HUES6 (cell line): ENCODE results near the gene BCAS1.

Experiments used
- H3K27ac ChIP-seq: 2 replicates; pipeline ENCODE4 v1.7.0; 2013; ENCODE audit warnings: low read depth, mild to moderate bottlenecking, low read length, inconsistent platforms
- H3K27me3 ChIP-seq: 2 replicates; pipeline ENCODE4 v1.6.1; 2013; ENCODE audit warnings: low read length; ENCODE audit not compliant: control insufficient read depth, insufficient read depth
- H3K36me3 ChIP-seq: 2 replicates; pipeline ENCODE4 v1.6.1; 2013; ENCODE audit warnings: low read length; ENCODE audit not compliant: control insufficient read depth, insufficient read depth
- H3K4me1 ChIP-seq: 2 replicates; pipeline ENCODE4 v1.6.1; 2013; ENCODE audit warnings: low read length; ENCODE audit not compliant: control insufficient read depth, insufficient read depth
- H3K4me3 ChIP-seq: 2 replicates; pipeline ENCODE4 v1.5.1; 2013; ENCODE audit warnings: low read depth, low read length
- H3K9ac ChIP-seq: one replicate; pipeline ENCODE4 v1.6.1; 2013; ENCODE audit warnings: mild to moderate bottlenecking, low read length
- H3K9me3 ChIP-seq: 2 replicates; pipeline ENCODE4 v1.6.1; 2013; ENCODE audit warnings: low read depth, low read length; ENCODE audit not compliant: control insufficient read depth, insufficient read depth

The BCAS1 gene

GRCh38 chr20:53921443-53921973 is 148.9 kb downstream of the BCAS1 start:
- no peak overlapping the region for H3K4me3 ChIP-seq
- no peaks in the 10 kb centered on the region for H3K27me3 ChIP-seq
- H3K4me1 ChIP-seq: peaks cover 36% of the 10 kb centered on the region
- 0 out of 2 replicates have a peak, but pooled peaks cover 3% of the 10 kb centered on the region for H3K9me3 ChIP-seq
- H3K9ac ChIP-seq: no peak overlapping the region
- H3K36me3 ChIP-seq: no peaks in the 10 kb centered on the region
- H3K27ac ChIP-seq: no peak overlapping the region

GRCh38 chr20:53920647-53921245 is 149.6 kb downstream of the BCAS1 start:
- Histone ChIP-seq H3K9ac (no peak overlapping the region), H3K27me3 (no peaks in the 10 kb centered on the region), H3K27ac (no peak overlapping the region), H3K4me3 (no peak overlapping the region), H3K36me3 (no peaks in the 10 kb centered on the region), H3K9me3 (0 out of 2 replicates have a peak, but pooled peaks cover 3% of the 10 kb centered on the region), H3K4me1 (peaks cover 37% of the 10 kb centered on the region)

GRCh38 chr20:53919886-53920285 is 150.5 kb downstream of the BCAS1 start:
- Histone ChIP-seq H3K4me3 (no peak overlapping the region), H3K4me1 (peaks cover 39% of the 10 kb centered on the region), H3K9ac (no peak overlapping the region), H3K9me3 (0 out of 2 replicates have a peak, but pooled peaks cover 3% of the 10 kb centered on the region), H3K36me3 (no peaks in the 10 kb centered on the region), H3K27ac (no peak overlapping the region), H3K27me3 (no peaks in the 10 kb centered on the region)

DNA sequence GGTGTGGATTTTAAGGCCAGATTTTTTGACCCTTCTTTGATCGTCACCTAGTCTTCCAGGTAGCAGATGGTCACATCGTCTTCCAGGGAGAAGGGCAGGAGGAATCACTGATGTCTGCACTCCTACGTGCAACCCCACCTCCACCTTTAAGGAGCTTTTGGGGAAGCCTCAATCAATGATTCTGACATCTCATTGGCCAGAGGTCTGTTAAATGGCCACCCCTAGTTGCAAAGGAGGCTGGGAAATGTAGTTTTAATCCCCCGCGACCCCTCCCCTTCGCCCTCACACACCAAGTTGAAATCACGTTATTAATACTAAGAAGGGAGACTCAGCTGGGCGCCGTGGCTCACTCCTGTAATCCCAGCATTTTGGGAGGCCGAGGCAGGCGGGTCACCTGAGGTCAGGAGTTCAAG is 151.4 kb downstream of the BCAS1 start:
- H3K27ac ChIP-seq: no peak overlapping the region
- H3K27me3 ChIP-seq: no peaks in the 10 kb centered on the region
- H3K4me1 ChIP-seq: peaks cover 48% of the 10 kb centered on the region
- H3K9ac ChIP-seq: peak overlapping the region; percentile 32
- H3K9me3 ChIP-seq: 0 out of 2 replicates have a peak, but pooled peaks cover 3% of the 10 kb centered on the region
- H3K4me3 ChIP-seq: peak overlapping the region; percentile 37
- no peaks in the 10 kb centered on the region for H3K36me3 ChIP-seq

- H3K27ac ChIP-seq: peak overlapping the region; percentile 11; the same call in 1 of the 2 replicates
- no peaks in the 10 kb centered on the region for H3K27me3 ChIP-seq
- 0 out of 2 replicates have a peak, but pooled peaks cover 2% of the 10 kb centered on the region for H3K9me3 ChIP-seq
- H3K9ac ChIP-seq: no peak overlapping the region
- H3K4me1 ChIP-seq: peaks cover 48% of the 10 kb centered on the region
- no peaks in the 10 kb centered on the region for H3K36me3 ChIP-seq
- no peak overlapping the region for H3K4me3 ChIP-seq
Measured at GRCh38 chr20:53918020-53918311, 152.4 kb downstream of the BCAS1 start.

GRCh38 chr20:53917145-53918019 is 153.0 kb downstream of the BCAS1 start:
- peak overlapping the region; percentile 11; the same call in 1 of the 2 replicates for H3K27ac ChIP-seq
- H3K36me3 ChIP-seq: no peaks in the 10 kb centered on the region
- H3K27me3 ChIP-seq: no peaks in the 10 kb centered on the region
- H3K4me1 ChIP-seq: peaks cover 48% of the 10 kb centered on the region
- H3K9me3 ChIP-seq: no peaks in the 10 kb centered on the region
- H3K4me3 ChIP-seq: no peak overlapping the region
- H3K9ac ChIP-seq: no peak overlapping the region

DNA sequence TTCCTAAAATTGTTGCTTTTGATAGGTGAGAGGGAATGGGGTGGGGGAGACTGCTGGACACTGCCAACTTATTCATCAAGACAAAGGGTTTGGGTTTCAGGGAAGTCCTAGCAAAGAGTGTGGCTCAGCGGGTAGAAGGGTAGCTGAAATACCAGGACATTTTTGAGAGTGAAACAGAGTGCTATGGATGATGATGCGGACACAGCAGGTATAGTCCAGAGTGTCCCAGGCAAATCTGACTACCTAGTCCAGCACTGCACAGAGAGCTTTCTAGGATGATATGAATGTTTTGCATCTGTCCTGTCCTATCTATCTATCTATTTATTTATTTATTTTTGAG is 154.3 kb downstream of the BCAS1 start:
- H3K27ac ChIP-seq: no peak overlapping the region
- peaks cover 4% of the 10 kb centered on the region; the same call in 1 of the 2 replicates for H3K9me3 ChIP-seq
- no peaks in the 10 kb centered on the region for H3K27me3 ChIP-seq
- H3K9ac ChIP-seq: no peak overlapping the region
- H3K4me3 ChIP-seq: no peak overlapping the region
- H3K4me1 ChIP-seq: peaks cover 48% of the 10 kb centered on the region
- H3K36me3 ChIP-seq: no peaks in the 10 kb centered on the region

DNA sequence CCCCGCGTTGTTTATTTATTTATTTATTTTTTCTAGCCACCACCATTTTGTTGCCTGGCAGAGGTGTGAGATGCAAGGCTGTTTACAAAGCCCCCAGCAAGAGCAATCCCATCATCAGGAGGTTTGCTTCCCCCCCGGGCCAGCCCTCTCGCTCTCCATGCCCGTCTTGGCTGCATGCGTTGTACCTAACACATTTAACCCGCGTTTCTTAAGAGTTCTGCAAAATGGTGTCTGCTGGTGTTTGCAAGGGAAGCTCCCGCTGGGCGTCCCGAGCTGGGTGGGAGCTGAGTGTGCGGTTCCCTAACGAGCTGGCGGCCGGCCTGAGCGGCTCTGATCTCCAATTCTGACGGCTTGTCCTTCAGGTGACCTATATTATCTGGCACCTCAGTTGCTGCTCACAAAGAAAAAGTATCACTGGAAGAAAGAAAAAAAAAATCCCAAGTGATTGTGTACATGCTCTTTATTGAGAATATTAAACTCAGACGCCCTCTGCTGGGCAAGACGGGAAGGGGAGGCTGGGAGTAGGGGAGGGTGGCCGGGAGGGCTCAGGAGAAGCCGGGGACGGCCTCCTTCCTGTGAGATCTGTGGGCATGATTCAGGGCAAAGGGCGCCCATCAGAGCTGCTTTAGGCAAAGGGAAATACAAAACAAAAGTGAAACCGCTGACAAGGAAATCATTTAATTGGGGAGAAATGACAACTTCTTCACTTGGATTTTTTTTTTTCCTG is 154.8 kb downstream of the BCAS1 start:
- H3K27ac ChIP-seq: peak overlapping the region; percentile 83
- H3K36me3 ChIP-seq: no peaks in the 10 kb centered on the region
- peaks cover 10% of the 10 kb centered on the region; the same call in 1 of the 2 replicates for H3K9me3 ChIP-seq
- H3K4me3 ChIP-seq: peak overlapping the region; percentile 87
- H3K9ac ChIP-seq: peak overlapping the region; percentile 80
- peaks cover 44% of the 10 kb centered on the region for H3K4me1 ChIP-seq
- H3K27me3 ChIP-seq: no peaks in the 10 kb centered on the region

DNA sequence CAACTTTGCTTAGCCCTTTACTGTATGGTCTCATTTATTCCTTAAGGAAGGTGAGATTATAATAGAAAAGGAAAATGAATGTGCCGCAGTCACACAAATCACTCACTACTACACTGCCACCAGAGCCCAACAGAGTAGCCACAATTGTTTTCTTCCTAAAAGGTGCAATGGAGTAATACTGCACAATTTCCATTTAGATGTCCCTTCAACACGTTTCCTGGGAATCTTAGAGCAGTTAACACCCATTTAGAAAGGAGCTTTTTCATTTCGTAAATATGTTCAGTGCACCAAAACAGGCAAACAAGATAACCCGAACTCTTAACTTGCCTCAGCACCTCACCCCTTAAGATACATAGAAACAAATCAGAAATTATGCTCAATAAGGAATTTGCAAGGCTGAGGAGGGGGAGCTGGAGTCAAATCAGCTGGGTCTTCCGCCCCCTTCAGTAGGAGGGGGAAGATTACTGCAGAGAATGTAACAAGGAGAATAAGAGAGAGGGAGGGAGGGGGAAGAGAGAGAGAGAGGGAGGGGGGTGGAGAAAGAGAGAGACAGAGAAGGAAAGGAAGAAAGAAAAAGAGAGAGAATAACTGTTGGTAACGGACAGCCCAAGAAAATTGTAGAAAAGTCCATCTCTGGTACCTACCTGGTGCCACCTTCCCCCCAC is 155.5 kb downstream of the BCAS1 start:
- H3K36me3 ChIP-seq: no peaks in the 10 kb centered on the region
- H3K27ac ChIP-seq: no peak overlapping the region
- peak overlapping the region; percentile 87 for H3K4me3 ChIP-seq
- H3K4me1 ChIP-seq: peaks cover 42% of the 10 kb centered on the region
- peaks cover 14% of the 10 kb centered on the region; the same call in 1 of the 2 replicates for H3K9me3 ChIP-seq
- H3K9ac ChIP-seq: no peak overlapping the region
- no peaks in the 10 kb centered on the region for H3K27me3 ChIP-seq

- Histone ChIP-seq H3K4me1 (peaks cover 35% of the 10 kb centered on the region), H3K9me3 (peaks cover 14% of the 10 kb centered on the region; the same call in 1 of the 2 replicates), H3K27me3 (no peaks in the 10 kb centered on the region), H3K27ac (no peak overlapping the region), H3K9ac (no peak overlapping the region), H3K36me3 (no peaks in the 10 kb centered on the region), H3K4me3 (no peak overlapping the region)
Measured at GRCh38 chr20:53914091-53914780, 156.2 kb downstream of the BCAS1 start.
